DND-41 (cell line): ENCODE results near the gene MIPOL1.

ENCODE experiments used
- EZH2 ChIP-seq: IDR thresholded peaks from 3 replicates; pipeline ENCODE4 v1.6.1; 2012; ENCODE audit warnings: borderline replicate concordance, low read depth, mild to moderate bottlenecking, moderate library complexity, low read length, inconsistent platforms; ENCODE audit not compliant: severe bottlenecking
- TF ChIP-seq, protein P1 (sequence below): IDR thresholded peaks from 2 replicates; pipeline ENCODE4 v1.5.1; 2012; ENCODE audit warnings: borderline replicate concordance, low read length, moderate library complexity, mild to moderate bottlenecking; ENCODE audit not compliant: poor library complexity, severe bottlenecking; ENCODE audit errors: extremely low read depth

DNA sequence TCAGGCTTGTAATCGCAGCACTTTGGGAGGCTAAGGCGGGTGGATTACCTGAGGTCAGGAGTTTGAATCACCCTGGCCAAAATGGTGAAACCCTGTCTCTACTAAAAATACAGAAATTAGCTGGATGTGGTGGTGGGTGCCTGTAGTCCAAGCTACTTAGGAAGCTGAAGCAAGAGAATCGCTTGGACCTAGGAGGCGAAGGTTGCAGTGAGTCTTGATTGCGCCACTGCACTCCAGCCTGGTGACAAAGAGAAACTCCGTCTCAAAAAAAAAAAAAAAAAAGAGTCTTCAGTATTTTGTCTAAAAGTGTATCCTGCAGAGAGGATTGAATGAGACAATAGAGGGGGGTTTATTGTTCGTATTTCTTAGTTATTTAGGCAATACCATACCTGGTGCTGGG lies 372.0 kb downstream of the MIPOL1 start:
- TF ChIP-seq, protein P1, sequence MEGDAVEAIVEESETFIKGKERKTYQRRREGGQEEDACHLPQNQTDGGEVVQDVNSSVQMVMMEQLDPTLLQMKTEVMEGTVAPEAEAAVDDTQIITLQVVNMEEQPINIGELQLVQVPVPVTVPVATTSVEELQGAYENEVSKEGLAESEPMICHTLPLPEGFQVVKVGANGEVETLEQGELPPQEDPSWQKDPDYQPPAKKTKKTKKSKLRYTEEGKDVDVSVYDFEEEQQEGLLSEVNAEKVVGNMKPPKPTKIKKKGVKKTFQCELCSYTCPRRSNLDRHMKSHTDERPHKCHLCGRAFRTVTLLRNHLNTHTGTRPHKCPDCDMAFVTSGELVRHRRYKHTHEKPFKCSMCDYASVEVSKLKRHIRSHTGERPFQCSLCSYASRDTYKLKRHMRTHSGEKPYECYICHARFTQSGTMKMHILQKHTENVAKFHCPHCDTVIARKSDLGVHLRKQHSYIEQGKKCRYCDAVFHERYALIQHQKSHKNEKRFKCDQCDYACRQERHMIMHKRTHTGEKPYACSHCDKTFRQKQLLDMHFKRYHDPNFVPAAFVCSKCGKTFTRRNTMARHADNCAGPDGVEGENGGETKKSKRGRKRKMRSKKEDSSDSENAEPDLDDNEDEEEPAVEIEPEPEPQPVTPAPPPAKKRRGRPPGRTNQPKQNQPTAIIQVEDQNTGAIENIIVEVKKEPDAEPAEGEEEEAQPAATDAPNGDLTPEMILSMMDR = no peak
- TF ChIP-seq EZH2 = no peak
